Esophagus squamous epithelium (tissue), 4 donors: Measurements from ENCODE around the gene TSPAN18.

ENCODE experiments used
- POLR2A ChIP-seq, 4 donors: fragments of 450-650 bp; IDR thresholded peaks; one replicate each; pipeline ENCODE4 v1.6.1; 2017; ENCODE audit warnings: antibody characterized with exemption in 4 of 4, mild to moderate bottlenecking in 4 of 4, moderate library complexity in 3 of 4
- TF ChIP-seq, protein P1 (sequence below), 6 experiments: fragments of 450-650 bp in 4 of 6; fragments of 200-600 bp in 2 of 6; sonication (generic) in 2 of 6; IDR thresholded peaks; one replicate each; pipeline ENCODE4 v1.5.1; 2016 to 2019; ENCODE audit warnings: antibody characterized with exemption in 6 of 6, mild to moderate bottlenecking in 4 of 6, moderate library complexity in 4 of 6

DNA sequence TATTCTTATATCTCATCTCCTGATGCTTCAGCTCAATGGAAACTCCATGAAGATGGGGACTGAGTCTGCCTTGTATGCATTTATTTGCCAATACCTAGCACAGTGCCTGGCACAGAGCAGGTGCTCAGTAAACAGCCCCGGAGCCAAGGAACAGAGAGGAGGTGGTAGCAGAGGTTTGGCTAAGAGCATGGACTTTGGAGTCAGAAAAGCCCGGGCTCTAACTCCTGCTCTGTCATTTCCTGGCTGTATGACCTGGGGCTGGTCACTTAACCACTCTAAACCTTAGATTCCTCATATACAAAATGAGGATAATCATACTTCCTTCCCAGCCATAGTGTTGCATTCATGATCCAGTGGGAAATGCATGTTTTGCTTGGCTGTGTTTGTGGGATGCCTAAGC is 187.3 kb downstream of the TSPAN18 start:
- TF ChIP-seq, protein P1, sequence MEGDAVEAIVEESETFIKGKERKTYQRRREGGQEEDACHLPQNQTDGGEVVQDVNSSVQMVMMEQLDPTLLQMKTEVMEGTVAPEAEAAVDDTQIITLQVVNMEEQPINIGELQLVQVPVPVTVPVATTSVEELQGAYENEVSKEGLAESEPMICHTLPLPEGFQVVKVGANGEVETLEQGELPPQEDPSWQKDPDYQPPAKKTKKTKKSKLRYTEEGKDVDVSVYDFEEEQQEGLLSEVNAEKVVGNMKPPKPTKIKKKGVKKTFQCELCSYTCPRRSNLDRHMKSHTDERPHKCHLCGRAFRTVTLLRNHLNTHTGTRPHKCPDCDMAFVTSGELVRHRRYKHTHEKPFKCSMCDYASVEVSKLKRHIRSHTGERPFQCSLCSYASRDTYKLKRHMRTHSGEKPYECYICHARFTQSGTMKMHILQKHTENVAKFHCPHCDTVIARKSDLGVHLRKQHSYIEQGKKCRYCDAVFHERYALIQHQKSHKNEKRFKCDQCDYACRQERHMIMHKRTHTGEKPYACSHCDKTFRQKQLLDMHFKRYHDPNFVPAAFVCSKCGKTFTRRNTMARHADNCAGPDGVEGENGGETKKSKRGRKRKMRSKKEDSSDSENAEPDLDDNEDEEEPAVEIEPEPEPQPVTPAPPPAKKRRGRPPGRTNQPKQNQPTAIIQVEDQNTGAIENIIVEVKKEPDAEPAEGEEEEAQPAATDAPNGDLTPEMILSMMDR (IDR thresholded peaks at IDR 0.05): no peak
- no peak for TF ChIP-seq POLR2A (IDR thresholded peaks at IDR 0.05)
